Glutamatergic neuron (in vitro differentiated cells): ENCODE results near the gene MND1. TPM values are rescaled to one million over a fixed set of nuclear protein-coding genes. Genes with fewer than 3 reads are reported as not detected.

Experiments
- DNase-seq: peaks from one replicate; pipeline ENCODE4 v3.0.0; 2022
- H3K27ac Mint-ChIP-seq: one replicate; pipeline ENCODE4 v1.8.0; 2020; ENCODE audit warnings: mild to moderate bottlenecking, mixed read lengths, inconsistent platforms; ENCODE audit not compliant: unreplicated experiment
- H3K27me3 Mint-ChIP-seq: one replicate; pipeline ENCODE4 v1.8.0; 2020; ENCODE audit warnings: mild to moderate bottlenecking, moderate library complexity, mixed read lengths, inconsistent platforms; ENCODE audit not compliant: unreplicated experiment
- H3K36me3 Mint-ChIP-seq: one replicate; pipeline ENCODE4 v1.8.0; 2020; ENCODE audit warnings: mild to moderate bottlenecking, mixed read lengths, inconsistent platforms; ENCODE audit not compliant: unreplicated experiment
- H3K4me1 Mint-ChIP-seq: one replicate; pipeline ENCODE4 v1.8.0; 2020; ENCODE audit warnings: mild to moderate bottlenecking, low read depth, mixed read lengths, inconsistent platforms; ENCODE audit not compliant: unreplicated experiment
- H3K4me3 Mint-ChIP-seq: one replicate; pipeline ENCODE4 v1.8.0; 2020; ENCODE audit warnings: mild to moderate bottlenecking, mixed read lengths, inconsistent platforms; ENCODE audit not compliant: unreplicated experiment
- H3K9me3 Mint-ChIP-seq: one replicate; pipeline ENCODE4 v1.8.0; 2020; ENCODE audit warnings: mild to moderate bottlenecking, moderate library complexity, mixed read lengths, inconsistent platforms; ENCODE audit not compliant: unreplicated experiment
- long read RNA-seq: library from polyadenylated mRNA; unstranded; transcript quantifications from one replicate; pipeline ENCODE4 v2.0.0, GENCODE V29; 2020; ENCODE audit not compliant: unreplicated experiment
- total RNA-seq: library from RNA; stranded (reverse); fragmentation: NEBNext Ultra II Directional; extraction: Animal tissue kit (Norgen Biotek cat#: 25700); gene quantifications from one replicate; pipeline ENCODE4 v1.2.1, GENCODE V29; 2021; ENCODE audit not compliant: unreplicated experiment
- TF ChIP-seq, protein P1 (sequence below): fragments of 200-600 bp; sonication (generic); IDR thresholded peaks from one replicate; pipeline ENCODE4 v1.5.0; 2021; ENCODE audit not compliant: partially characterized antibody, unreplicated experiment

Gene MND1, protein sequence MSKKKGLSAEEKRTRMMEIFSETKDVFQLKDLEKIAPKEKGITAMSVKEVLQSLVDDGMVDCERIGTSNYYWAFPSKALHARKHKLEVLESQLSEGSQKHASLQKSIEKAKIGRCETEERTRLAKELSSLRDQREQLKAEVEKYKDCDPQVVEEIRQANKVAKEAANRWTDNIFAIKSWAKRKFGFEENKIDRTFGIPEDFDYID
- 2.0 TPM for total RNA-seq
- long read RNA-seq, partial matches to known transcripts = 0 of 1 reads
- long read RNA-seq, other reads (novel, unspliced or antisense) = 0 of 1 reads

DNA sequence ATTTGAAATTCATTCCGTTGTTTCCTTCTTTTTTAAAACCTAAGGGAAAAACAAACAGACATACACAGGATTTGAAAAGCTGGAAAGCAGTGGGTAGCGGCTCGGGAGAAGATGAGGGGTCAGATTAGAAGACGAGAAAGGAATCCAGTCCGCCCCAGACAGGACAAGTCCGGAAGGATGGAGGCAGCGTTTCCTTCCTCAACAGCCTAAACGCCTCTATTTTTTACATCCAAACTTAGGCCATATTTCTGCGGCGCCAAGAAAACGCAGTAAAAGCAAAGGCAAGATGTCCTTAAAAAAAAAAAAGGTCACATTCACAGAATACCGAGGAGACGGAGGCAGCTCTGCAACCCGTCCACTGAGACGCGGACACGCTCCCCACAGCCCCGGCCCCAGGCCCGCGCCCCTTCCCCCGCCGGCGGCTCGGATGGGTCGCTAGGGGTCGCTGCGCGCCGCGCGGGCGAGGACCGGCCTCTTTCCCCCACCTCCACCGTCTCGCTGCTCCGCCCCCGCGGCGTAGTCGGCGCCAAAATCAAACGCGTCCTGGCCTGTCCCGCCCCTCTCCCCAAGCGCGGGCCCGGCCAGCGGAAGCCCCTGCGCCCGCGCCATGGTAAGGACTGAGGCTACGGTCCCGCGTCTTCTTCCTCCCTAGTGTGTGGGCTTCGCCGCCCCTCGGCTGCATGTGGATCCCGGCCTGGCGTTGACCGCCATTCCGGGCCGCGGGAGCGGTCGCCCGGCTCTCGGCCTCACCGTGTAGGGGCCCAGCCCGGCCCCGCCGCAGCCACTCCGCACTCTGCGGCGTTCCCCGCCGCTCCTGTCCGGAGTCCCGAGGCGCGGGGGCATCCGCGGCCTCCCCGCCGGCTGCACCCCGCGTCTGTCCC lies at the start of gene MND1:
MND1 (plus strand) TSS at position 558 of the 881 bp plus-strand sequence; CDS start at position 608, 50 bp downstream.
- Mint-ChIP-seq H3K4me1 (peaks cover 5% of the 10 kb centered on the region), H3K27ac (peak within 1 kb of the TSS; percentile 80), H3K9me3 (no peaks in the 10 kb centered on the region), H3K27me3 (peaks cover 2% of the 10 kb centered on the region), H3K36me3 (no peaks in the 10 kb centered on the region), H3K4me3 (peak within 1 kb of the TSS; percentile 91)
- peak; percentile 96 for DNase-seq
- TF ChIP-seq, protein P1, sequence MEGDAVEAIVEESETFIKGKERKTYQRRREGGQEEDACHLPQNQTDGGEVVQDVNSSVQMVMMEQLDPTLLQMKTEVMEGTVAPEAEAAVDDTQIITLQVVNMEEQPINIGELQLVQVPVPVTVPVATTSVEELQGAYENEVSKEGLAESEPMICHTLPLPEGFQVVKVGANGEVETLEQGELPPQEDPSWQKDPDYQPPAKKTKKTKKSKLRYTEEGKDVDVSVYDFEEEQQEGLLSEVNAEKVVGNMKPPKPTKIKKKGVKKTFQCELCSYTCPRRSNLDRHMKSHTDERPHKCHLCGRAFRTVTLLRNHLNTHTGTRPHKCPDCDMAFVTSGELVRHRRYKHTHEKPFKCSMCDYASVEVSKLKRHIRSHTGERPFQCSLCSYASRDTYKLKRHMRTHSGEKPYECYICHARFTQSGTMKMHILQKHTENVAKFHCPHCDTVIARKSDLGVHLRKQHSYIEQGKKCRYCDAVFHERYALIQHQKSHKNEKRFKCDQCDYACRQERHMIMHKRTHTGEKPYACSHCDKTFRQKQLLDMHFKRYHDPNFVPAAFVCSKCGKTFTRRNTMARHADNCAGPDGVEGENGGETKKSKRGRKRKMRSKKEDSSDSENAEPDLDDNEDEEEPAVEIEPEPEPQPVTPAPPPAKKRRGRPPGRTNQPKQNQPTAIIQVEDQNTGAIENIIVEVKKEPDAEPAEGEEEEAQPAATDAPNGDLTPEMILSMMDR = peak; percentile 97

DNA sequence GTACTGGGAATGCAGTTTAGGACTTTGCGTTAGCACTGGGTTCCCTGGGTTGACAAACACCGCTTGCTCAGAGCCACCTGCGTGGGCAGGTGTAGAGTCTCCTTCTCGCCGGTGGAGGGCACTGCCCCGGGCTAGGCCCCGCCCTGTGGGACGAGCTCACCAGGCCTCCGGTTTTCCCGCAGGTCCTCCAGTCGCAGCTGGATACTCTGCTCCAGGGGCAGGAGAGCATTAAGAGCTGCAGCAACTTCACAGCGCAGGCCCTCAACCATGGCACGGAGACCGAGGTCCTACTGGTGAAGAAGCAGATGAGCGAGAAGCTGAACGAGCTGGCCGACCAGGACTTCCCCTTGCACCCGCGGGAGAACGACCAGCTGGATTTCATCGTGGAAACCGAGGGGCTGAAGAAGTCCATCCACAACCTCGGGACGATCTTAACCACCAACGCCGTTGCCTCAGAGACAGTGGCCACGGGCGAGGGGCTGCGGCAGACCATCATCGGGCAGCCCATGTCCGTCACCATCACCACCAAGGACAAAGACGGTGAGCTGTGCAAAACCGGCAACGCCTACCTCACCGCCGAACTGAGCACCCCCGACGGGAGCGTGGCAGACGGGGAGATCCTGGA lies 49.2 kb upstream of the MND1 start:
- no peaks in the 10 kb centered on the region for H3K9me3 Mint-ChIP-seq
- TF ChIP-seq, protein P1 = no peak

DNA sequence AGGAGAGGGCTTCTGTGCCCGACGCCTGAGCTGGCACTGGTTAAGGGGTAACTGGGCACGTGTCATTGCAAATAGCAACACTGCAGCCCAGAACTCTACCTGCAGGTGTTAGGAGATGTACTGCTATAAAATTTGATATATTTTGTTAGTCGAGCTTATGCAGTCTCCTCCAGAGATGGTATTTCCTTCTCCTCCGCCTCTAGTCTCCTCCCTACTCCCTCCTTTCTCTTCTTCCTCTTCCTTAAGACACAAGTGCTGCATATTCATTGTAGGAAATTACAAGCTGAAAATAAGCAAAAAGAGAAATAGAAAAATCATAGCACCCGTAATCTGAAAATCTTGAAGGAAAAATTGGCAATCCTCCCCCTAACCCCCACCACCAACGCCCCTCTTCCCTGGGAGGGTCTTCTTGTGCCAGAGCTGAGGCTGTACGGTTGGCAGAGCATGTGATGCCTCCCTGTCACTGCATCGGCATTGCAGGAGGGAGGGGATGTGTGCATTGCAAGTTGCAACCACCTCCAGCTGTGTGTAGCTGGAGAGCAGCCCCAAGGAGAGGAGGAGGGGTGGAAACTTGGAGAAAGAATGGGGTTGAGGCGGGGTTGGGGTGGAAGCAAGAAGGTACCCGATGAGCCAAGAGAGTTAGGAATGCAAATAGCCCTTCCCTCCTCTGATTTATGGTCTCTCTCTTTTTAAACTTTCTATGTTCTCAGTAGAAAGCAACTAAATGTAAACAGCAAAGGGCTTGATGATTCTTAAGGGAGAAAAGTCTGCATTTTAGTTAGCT lies 48.3 kb upstream of the MND1 start:
- H3K9me3 Mint-ChIP-seq = peaks cover under 1% of the 10 kb centered on the region
- H3K4me1 Mint-ChIP-seq = no peaks in the 10 kb centered on the region
- H3K27me3 Mint-ChIP-seq = peaks cover 2% of the 10 kb centered on the region
- no peak for DNase-seq
- H3K36me3 Mint-ChIP-seq = peaks cover 28% of the 10 kb centered on the region
- H3K4me3 Mint-ChIP-seq = no peak overlapping the region
- TF ChIP-seq, protein P1 = no peak
- no peak overlapping the region for H3K27ac Mint-ChIP-seq

More for the DNA sequence above, 49.2 kb upstream of the MND1 start:
- H3K27ac Mint-ChIP-seq = no peak overlapping the region
- no peak overlapping the region for H3K4me3 Mint-ChIP-seq
- peaks cover 25% of the 10 kb centered on the region for H3K36me3 Mint-ChIP-seq
- peaks cover 2% of the 10 kb centered on the region for H3K27me3 Mint-ChIP-seq
- no peak for DNase-seq
- H3K4me1 Mint-ChIP-seq = no peaks in the 10 kb centered on the region

DNA sequence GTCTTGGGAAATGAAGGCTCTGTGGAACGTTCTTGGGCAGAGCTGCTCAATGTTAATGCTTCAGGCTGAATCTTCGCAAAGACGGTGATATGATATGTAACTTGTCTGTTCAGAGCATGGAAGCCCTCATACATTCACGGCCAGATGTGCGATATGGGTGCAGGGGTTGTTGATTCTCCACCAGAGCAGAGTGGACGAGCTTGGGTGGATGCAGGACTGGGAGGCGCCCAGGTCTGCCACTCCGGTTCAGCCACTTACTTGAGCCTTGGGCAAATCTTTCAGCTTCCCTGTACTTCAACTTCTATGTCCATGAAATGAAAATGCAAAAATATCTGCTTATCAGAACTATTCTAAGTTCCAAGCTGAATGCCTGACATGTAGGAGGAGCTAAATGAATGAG lies 47.4 kb upstream of the MND1 start:
- H3K4me3 Mint-ChIP-seq = no peak overlapping the region
- H3K4me1 Mint-ChIP-seq = no peaks in the 10 kb centered on the region
- H3K27ac Mint-ChIP-seq = no peak overlapping the region
- H3K27me3 Mint-ChIP-seq = peaks cover 4% of the 10 kb centered on the region
- no peak for DNase-seq
- H3K36me3 Mint-ChIP-seq = peaks cover 37% of the 10 kb centered on the region
- peaks cover 4% of the 10 kb centered on the region for H3K9me3 Mint-ChIP-seq
- TF ChIP-seq, protein P1 = no peak
